WTC11 (cell line): ENCODE data around the gene TTC39C. TPM values are rescaled to one million over a fixed set of nuclear protein-coding genes. Genes with fewer than 3 reads are reported as not detected.

Experiments used
- ATAC-seq: fragments of 200-7000 bp; cut with Tn5 transposase; 2 replicates; pipeline ENCODE4 v1.10.0; 2021; ENCODE audit warnings: mild to moderate bottlenecking, moderate library complexity
- CTCF ChIA-PET: fragments of 300-600 bp; sonication (Branson Sonifier 250); formaldehyde crosslinking; loops from one replicate; lab custom pipeline; 2021; ENCODE audit warnings: antibody characterized with exemption; lab: Charles Lee
- POLR2A ChIA-PET: fragments of 350-600 bp; sonication (Branson Sonifier 250); formaldehyde crosslinking; loops from one replicate; lab custom pipeline; 2021; ENCODE audit warnings: antibody characterized with exemption; lab: Charles Lee
- DNase-seq: peaks from one replicate; pipeline ENCODE4 v3.0.0; 2021; ENCODE audit warnings: low spot score
- H3K27ac Mint-ChIP-seq: 2 replicates; pipeline ENCODE4 v1.8.0; 2021; ENCODE audit warnings: mixed read lengths
- H3K27me3 Mint-ChIP-seq: 2 replicates; pipeline ENCODE4 v1.8.0; 2021; ENCODE audit warnings: low read depth, mild to moderate bottlenecking, moderate library complexity, mixed read lengths
- H3K36me3 Mint-ChIP-seq: 2 replicates; pipeline ENCODE4 v1.8.0; 2021; ENCODE audit warnings: mixed read lengths
- H3K4me1 Mint-ChIP-seq: 2 replicates; pipeline ENCODE4 v1.8.0; 2022; ENCODE audit warnings: mixed read lengths
- H3K4me3 Mint-ChIP-seq: 2 replicates; pipeline ENCODE4 v1.8.0; 2021; ENCODE audit warnings: mild to moderate bottlenecking, moderate library complexity, mixed read lengths
- H3K9me3 Mint-ChIP-seq: 2 replicates; pipeline ENCODE4 v1.8.0; 2021; ENCODE audit warnings: mixed read lengths
- ARID4B ChIP-seq: sonication (generic); formaldehyde crosslinking; IDR thresholded peaks from 2 replicates; pipeline ENCODE4 v1.8.0; 2023; ENCODE audit warnings: missing genetic modification reagents, mild to moderate bottlenecking, borderline replicate concordance
- ATF3 ChIP-seq: sonication (generic); formaldehyde crosslinking; conservative IDR thresholded peaks from 2 replicates; pipeline ENCODE4 v1.8.1; 2022; ENCODE audit warnings: mild to moderate bottlenecking, missing genetic modification reagents
- CBFB ChIP-seq: sonication (generic); formaldehyde crosslinking; IDR thresholded peaks from 2 replicates; pipeline ENCODE4 v1.8.1; 2022; ENCODE audit warnings: mild to moderate bottlenecking, low read depth, missing genetic modification reagents
- EMX1 ChIP-seq: fragments of 250-450 bp; sonication (Bioruptor Pico); IDR thresholded peaks from 2 replicates; pipeline ENCODE4 v1.8.0; 2021; ENCODE audit warnings: mild to moderate bottlenecking
- ESRRA ChIP-seq: sonication (generic); formaldehyde crosslinking; IDR thresholded peaks from 2 replicates; pipeline ENCODE4 v1.8.1; 2022; ENCODE audit warnings: mild to moderate bottlenecking, missing genetic modification reagents, borderline replicate concordance
- GABPB1 ChIP-seq: sonication (generic); formaldehyde crosslinking; IDR thresholded peaks from 2 replicates; pipeline ENCODE4 v1.8.1; 2023; ENCODE audit warnings: mild to moderate bottlenecking, missing genetic modification reagents
- GTF2I ChIP-seq: fragments of 250-450 bp; sonication (Bioruptor Pico); conservative IDR thresholded peaks from 2 replicates; pipeline ENCODE4 v1.4.0; 2021; ENCODE audit warnings: mild to moderate bottlenecking
- JUN ChIP-seq: sonication (generic); formaldehyde crosslinking; IDR thresholded peaks from 2 replicates; pipeline ENCODE4 v1.8.0; 2023; ENCODE audit warnings: mild to moderate bottlenecking, missing genetic modification reagents
- KAT7 ChIP-seq: sonication (generic); formaldehyde crosslinking; IDR thresholded peaks from 2 replicates; pipeline ENCODE4 v1.8.1; 2023; ENCODE audit warnings: missing genetic modification reagents, mild to moderate bottlenecking, borderline replicate concordance
- PRRX2 ChIP-seq: fragments of 250-450 bp; sonication (Bioruptor Pico); IDR thresholded peaks from 2 replicates; pipeline ENCODE4 v1.8.0; 2021; ENCODE audit warnings: mild to moderate bottlenecking
- SP1 ChIP-seq: sonication (generic); formaldehyde crosslinking; conservative IDR thresholded peaks from 2 replicates; pipeline ENCODE4 v1.8.1; 2022; ENCODE audit warnings: missing genetic modification reagents
- TEAD4 ChIP-seq: sonication (generic); formaldehyde crosslinking; IDR thresholded peaks from 2 replicates; pipeline ENCODE4 v1.8.0; 2022; ENCODE audit warnings: mild to moderate bottlenecking, missing genetic modification reagents
- ZNF232 ChIP-seq: sonication (generic); formaldehyde crosslinking; IDR thresholded peaks from 2 replicates; pipeline ENCODE4 v1.8.0; 2022; ENCODE audit warnings: mild to moderate bottlenecking, missing genetic modification reagents
- ZNF281 ChIP-seq: sonication (generic); formaldehyde crosslinking; IDR thresholded peaks from 2 replicates; pipeline ENCODE4 v1.8.0; 2023; ENCODE audit warnings: mild to moderate bottlenecking, missing genetic modification reagents
- ZNF317 ChIP-seq: sonication (generic); formaldehyde crosslinking; IDR thresholded peaks from 2 replicates; pipeline ENCODE4 v1.8.1; 2023; ENCODE audit warnings: low read depth, mild to moderate bottlenecking, moderate library complexity, missing genetic modification reagents, borderline replicate concordance
- total RNA-seq: library from RNA; stranded (reverse); gene quantifications from 3 replicates; pipeline ENCODE4 v1.2.3, GENCODE V29; 2021
- TF ChIP-seq, protein P1 (sequence below): sonication (generic); formaldehyde crosslinking; IDR thresholded peaks from 2 replicates; pipeline ENCODE4 v1.8.0; 2022; ENCODE audit warnings: missing genetic modification reagents
- TF ChIP-seq, protein P2 (sequence below): sonication (generic); formaldehyde crosslinking; IDR thresholded peaks from 2 replicates; pipeline ENCODE4 v1.8.1; 2023; ENCODE audit warnings: mild to moderate bottlenecking, missing genetic modification reagents, borderline replicate concordance
- TF ChIP-seq, protein P3 (sequence below): sonication (generic); formaldehyde crosslinking; IDR thresholded peaks from 2 replicates; pipeline ENCODE4 v1.8.1; 2022; ENCODE audit warnings: mild to moderate bottlenecking, missing genetic modification reagents, moderate library complexity, borderline replicate concordance

Gene TTC39C
- total RNA-seq, 1 experiment from 2014 or later: 57.3 TPM

GRCh38 chr18:24041691-24042090, 27.1 kb downstream of the TTC39C start:
- TF ChIP-seq GABPB1 (CRISPR knock-in tag): no peak
- no peak for TF ChIP-seq SP1 (CRISPR knock-in tag)
- TF ChIP-seq KAT7 (CRISPR knock-in tag): no peak
- TF ChIP-seq, protein P1, sequence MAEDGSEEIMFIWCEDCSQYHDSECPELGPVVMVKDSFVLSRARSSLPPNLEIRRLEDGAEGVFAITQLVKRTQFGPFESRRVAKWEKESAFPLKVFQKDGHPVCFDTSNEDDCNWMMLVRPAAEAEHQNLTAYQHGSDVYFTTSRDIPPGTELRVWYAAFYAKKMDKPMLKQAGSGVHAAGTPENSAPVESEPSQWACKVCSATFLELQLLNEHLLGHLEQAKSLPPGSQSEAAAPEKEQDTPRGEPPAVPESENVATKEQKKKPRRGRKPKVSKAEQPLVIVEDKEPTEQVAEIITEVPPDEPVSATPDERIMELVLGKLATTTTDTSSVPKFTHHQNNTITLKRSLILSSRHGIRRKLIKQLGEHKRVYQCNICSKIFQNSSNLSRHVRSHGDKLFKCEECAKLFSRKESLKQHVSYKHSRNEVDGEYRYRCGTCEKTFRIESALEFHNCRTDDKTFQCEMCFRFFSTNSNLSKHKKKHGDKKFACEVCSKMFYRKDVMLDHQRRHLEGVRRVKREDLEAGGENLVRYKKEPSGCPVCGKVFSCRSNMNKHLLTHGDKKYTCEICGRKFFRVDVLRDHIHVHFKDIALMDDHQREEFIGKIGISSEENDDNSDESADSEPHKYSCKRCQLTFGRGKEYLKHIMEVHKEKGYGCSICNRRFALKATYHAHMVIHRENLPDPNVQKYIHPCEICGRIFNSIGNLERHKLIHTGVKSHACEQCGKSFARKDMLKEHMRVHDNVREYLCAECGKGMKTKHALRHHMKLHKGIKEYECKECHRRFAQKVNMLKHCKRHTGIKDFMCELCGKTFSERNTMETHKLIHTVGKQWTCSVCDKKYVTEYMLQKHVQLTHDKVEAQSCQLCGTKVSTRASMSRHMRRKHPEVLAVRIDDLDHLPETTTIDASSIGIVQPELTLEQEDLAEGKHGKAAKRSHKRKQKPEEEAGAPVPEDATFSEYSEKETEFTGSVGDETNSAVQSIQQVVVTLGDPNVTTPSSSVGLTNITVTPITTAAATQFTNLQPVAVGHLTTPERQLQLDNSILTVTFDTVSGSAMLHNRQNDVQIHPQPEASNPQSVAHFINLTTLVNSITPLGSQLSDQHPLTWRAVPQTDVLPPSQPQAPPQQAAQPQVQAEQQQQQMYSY (CRISPR knock-in tag): no peak
- TF ChIP-seq GTF2I: no peak
- no peak for TF ChIP-seq JUN
- TF ChIP-seq, protein P2, sequence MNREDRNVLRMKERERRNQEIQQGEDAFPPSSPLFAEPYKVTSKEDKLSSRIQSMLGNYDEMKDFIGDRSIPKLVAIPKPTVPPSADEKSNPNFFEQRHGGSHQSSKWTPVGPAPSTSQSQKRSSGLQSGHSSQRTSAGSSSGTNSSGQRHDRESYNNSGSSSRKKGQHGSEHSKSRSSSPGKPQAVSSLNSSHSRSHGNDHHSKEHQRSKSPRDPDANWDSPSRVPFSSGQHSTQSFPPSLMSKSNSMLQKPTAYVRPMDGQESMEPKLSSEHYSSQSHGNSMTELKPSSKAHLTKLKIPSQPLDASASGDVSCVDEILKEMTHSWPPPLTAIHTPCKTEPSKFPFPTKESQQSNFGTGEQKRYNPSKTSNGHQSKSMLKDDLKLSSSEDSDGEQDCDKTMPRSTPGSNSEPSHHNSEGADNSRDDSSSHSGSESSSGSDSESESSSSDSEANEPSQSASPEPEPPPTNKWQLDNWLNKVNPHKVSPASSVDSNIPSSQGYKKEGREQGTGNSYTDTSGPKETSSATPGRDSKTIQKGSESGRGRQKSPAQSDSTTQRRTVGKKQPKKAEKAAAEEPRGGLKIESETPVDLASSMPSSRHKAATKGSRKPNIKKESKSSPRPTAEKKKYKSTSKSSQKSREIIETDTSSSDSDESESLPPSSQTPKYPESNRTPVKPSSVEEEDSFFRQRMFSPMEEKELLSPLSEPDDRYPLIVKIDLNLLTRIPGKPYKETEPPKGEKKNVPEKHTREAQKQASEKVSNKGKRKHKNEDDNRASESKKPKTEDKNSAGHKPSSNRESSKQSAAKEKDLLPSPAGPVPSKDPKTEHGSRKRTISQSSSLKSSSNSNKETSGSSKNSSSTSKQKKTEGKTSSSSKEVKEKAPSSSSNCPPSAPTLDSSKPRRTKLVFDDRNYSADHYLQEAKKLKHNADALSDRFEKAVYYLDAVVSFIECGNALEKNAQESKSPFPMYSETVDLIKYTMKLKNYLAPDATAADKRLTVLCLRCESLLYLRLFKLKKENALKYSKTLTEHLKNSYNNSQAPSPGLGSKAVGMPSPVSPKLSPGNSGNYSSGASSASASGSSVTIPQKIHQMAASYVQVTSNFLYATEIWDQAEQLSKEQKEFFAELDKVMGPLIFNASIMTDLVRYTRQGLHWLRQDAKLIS (CRISPR knock-in tag): no peak
- TF ChIP-seq CBFB (CRISPR knock-in tag): no peak
- no peak for TF ChIP-seq ZNF232 (CRISPR knock-in tag)
- TF ChIP-seq ATF3 (CRISPR knock-in tag): no peak
- no peak for TF ChIP-seq ZNF317 (CRISPR knock-in tag)
- TF ChIP-seq EMX1: no peak
- TF ChIP-seq ZNF281 (CRISPR knock-in tag): no peak
- no peak for TF ChIP-seq ARID4B (CRISPR knock-in tag)
- TF ChIP-seq TEAD4 (CRISPR knock-in tag): no peak
- TF ChIP-seq PRRX2 (CRISPR knock-in tag): no peak
- TF ChIP-seq, protein P3, sequence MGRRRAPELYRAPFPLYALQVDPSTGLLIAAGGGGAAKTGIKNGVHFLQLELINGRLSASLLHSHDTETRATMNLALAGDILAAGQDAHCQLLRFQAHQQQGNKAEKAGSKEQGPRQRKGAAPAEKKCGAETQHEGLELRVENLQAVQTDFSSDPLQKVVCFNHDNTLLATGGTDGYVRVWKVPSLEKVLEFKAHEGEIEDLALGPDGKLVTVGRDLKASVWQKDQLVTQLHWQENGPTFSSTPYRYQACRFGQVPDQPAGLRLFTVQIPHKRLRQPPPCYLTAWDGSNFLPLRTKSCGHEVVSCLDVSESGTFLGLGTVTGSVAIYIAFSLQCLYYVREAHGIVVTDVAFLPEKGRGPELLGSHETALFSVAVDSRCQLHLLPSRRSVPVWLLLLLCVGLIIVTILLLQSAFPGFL (CRISPR knock-in tag): no peak
- no peak for TF ChIP-seq ESRRA (CRISPR knock-in tag)
- H3K9me3 Mint-ChIP-seq: peaks cover 23% of the 10 kb centered on the region
- ATAC-seq (no peak), DNase-seq (no peak)
- ChIA-PET POLR2A (no interaction called here), CTCF (no interaction called here)
- H3K36me3 Mint-ChIP-seq: peaks cover 21% of the 10 kb centered on the region
- H3K4me1 Mint-ChIP-seq: peaks cover 4% of the 10 kb centered on the region
- no peak overlapping the region for H3K27ac Mint-ChIP-seq
- no peaks in the 10 kb centered on the region for H3K27me3 Mint-ChIP-seq
- H3K4me3 Mint-ChIP-seq: no peak overlapping the region
